ENCODE data around the gene HIVEP2.

GRCh38 chr6:142773324-142773723, 171.7 kb downstream of the HIVEP2 start:
- TF ChIP-seq TAF1 (IDR thresholded peaks at IDR 0.05; ENCODE audit: low read depth, low read length), result no peak
- no peak for TF ChIP-seq POLR2AphosphoS5 (IDR thresholded peaks at IDR 0.05; ENCODE audit: low read depth, low read length)
- no peak for TF ChIP-seq POLR2A (IDR thresholded peaks at IDR 0.05; ENCODE audit: low read depth, low read length)
- TF ChIP-seq POU2F2 (IDR thresholded peaks at IDR 0.05; ENCODE audit: low read depth, low read length), result no peak

Measured in GM12891 (cell line).